Activated naive CD8-positive, alpha-beta T cell treated with anti-CD3 and anti-CD28 coated beads, Interleukin-2, amount 10 ng/mL, durations not matched to agents 7 days and 5 days (primary cell): ENCODE data around the gene LDHA. TPM values are rescaled to one million over a fixed set of nuclear protein-coding genes. Genes with fewer than 3 reads are reported as not detected.
"Not testable (repeated sequence)": the region's sequence is repeated elsewhere in the genome, so short reads cannot be mapped to it uniquely, and the experiment has no call there.

ENCODE experiments used
- ATAC-seq: fragments of 150-1000 bp; cut with Tn5 transposase; one replicate; pipeline ENCODE4 v1.10.0; 2021; ENCODE audit warnings: low read depth, moderate library complexity
- POLR2A ChIA-PET: fragments of 350-600 bp; sonication (Branson Sonifier 250); formaldehyde crosslinking; loops from one replicate; lab custom pipeline; 2021; ENCODE audit warnings: antibody characterized with exemption; lab: Charles Lee
- DNase-seq: peaks from one replicate; pipeline ENCODE4 v3.0.0; 2021
- H3K27ac Mint-ChIP-seq: one replicate; pipeline ENCODE4 v1.8.0; 2022; ENCODE audit warnings: mild to moderate bottlenecking, mixed read lengths
- H3K27me3 Mint-ChIP-seq: one replicate; pipeline ENCODE4 v1.8.0; 2022; ENCODE audit warnings: mild to moderate bottlenecking, moderate library complexity, mixed read lengths
- H3K36me3 Mint-ChIP-seq: one replicate; pipeline ENCODE4 v1.8.0; 2021; ENCODE audit warnings: mild to moderate bottlenecking, mixed read lengths
- H3K4me1 Mint-ChIP-seq: one replicate; pipeline ENCODE4 v1.8.0; 2021; ENCODE audit warnings: mixed read lengths
- H3K4me3 Mint-ChIP-seq: one replicate; pipeline ENCODE4 v1.8.0; 2022; ENCODE audit warnings: mild to moderate bottlenecking, moderate library complexity, mixed read lengths
- H3K9me3 Mint-ChIP-seq: one replicate; pipeline ENCODE4 v1.8.0; 2021; ENCODE audit warnings: mixed read lengths
- total RNA-seq, 2 experiments: library from RNA; stranded (reverse); gene quantifications; one replicate each; pipeline ENCODE4 v1.2.3, GENCODE V29; 2021

The LDHA gene
- total RNA-seq, 2 experiments from 2014 or later, result 824 to 837 TPM

GRCh38 chr11:18401077-18401476 lies 6.7 kb downstream of the LDHA start:
- not testable (repeated sequence) for H3K27ac Mint-ChIP-seq
- H3K4me1 Mint-ChIP-seq, result peaks cover 33% of the 10 kb centered on the region
- POLR2A ChIA-PET, result interaction anchor here (1.5 kb wide), 1 partner anchor 125 kb away, joined by 4 read pairs; the partner anchor contains the start of gene TSG101

GRCh38 chr11:18404062-18404461 lies 9.7 kb downstream of the LDHA start:
- Mint-ChIP-seq H3K9me3 (no peaks in the 10 kb centered on the region), H3K4me3 (no peak overlapping the region), H3K27ac (no peak overlapping the region), H3K4me1 (peaks cover 24% of the 10 kb centered on the region), H3K36me3 (peaks cover 45% of the 10 kb centered on the region), H3K27me3 (no peaks in the 10 kb centered on the region)
- POLR2A ChIA-PET, result no interaction called here
- ATAC-seq (no peak), DNase-seq (no peak)

More at GRCh38 chr11:18401077-18401476, 6.7 kb downstream of the LDHA start:
- H3K36me3 Mint-ChIP-seq, result peaks cover 59% of the 10 kb centered on the region
- H3K27me3 Mint-ChIP-seq, DNase-seq, H3K4me3 Mint-ChIP-seq, ATAC-seq, H3K9me3 Mint-ChIP-seq: not testable (repeated sequence)

- not testable (repeated sequence) for DNase-seq, H3K4me3 Mint-ChIP-seq, H3K27me3 Mint-ChIP-seq, H3K27ac Mint-ChIP-seq, ATAC-seq, H3K9me3 Mint-ChIP-seq
- peaks cover 32% of the 10 kb centered on the region for H3K36me3 Mint-ChIP-seq
- peaks cover 22% of the 10 kb centered on the region for H3K4me1 Mint-ChIP-seq
- POLR2A ChIA-PET, result interaction anchor here (1.4 kb wide), 1 partner anchor 119 kb away, joined by 3 read pairs; no protein-coding TSS in a partner anchor
Observed at GRCh38 chr11:18407400-18407799, 13.0 kb downstream of the LDHA start.

DNA sequence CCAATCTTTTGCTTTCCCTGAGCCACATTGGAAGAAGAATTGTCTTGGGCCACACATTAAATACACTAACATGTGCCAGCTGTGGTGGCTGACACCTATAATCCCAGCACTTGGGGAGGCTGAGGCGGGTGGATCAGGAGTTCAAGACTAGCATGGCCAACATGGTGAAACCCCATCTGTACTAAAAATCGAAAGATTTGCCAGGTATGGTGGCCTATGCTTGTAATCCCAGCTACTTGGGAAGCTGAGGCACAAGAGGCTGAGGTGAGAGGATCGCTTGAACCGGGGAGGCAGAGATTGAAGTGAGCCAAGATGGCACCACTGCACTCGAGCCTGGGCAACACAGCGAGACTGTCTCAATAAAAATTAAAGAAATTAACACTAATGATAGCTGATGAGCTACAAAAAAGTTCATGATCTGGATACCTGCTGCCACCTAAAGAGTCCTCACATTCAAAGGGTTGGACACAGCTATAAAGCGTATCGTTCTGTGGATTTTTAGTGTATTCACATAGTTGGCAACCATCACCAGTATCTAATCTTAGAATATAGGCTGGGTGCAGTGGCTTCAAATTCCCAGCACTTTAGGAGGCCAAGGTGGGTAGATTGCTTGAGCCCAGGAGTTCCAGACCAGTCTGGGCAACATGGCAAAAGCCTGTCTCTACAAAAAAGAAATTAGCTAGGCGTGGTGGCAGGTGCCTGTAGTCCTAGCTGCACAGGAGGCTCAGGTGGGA lies 14.4 kb downstream of the LDHA start:
- H3K9me3 Mint-ChIP-seq, result no peaks in the 10 kb centered on the region
- H3K4me3 Mint-ChIP-seq, result no peak overlapping the region
- DNase-seq (no peak), ATAC-seq (no peak)
- no peaks in the 10 kb centered on the region for H3K27me3 Mint-ChIP-seq
- H3K4me1 Mint-ChIP-seq, result peaks cover 14% of the 10 kb centered on the region
- H3K36me3 Mint-ChIP-seq, result peaks cover 22% of the 10 kb centered on the region
- no peak overlapping the region for H3K27ac Mint-ChIP-seq
- POLR2A ChIA-PET, result interaction anchor here (1.6 kb wide), 1 partner anchor 14 kb away, joined by 5 read pairs; the partner anchor contains the start of gene LDHA

DNA sequence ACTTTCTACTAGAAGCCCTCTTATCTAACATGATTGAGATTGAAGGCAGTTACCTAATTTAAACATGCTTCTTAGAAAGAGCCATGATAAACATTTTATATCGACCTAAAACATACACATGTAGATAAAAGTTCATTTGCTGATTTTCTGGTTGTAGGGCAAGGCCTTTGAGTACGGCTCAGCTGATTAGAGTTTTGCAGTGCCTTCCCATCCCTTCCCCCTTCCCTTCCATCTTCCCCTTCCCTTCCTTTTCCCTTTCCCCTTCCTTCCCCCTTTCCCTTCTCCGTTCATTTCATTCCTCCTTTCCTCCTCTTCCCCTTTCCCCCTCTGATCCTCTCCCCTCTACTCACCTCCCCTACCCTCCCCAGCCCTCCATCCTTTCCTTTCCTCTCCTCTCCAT lies 22.1 kb downstream of the LDHA start:
- no peak for DNase-seq
- ATAC-seq, result no peak
- no peaks in the 10 kb centered on the region for H3K9me3 Mint-ChIP-seq
- H3K27me3 Mint-ChIP-seq, result no peaks in the 10 kb centered on the region
- peaks cover 12% of the 10 kb centered on the region for H3K4me1 Mint-ChIP-seq
- H3K36me3 Mint-ChIP-seq, result no peaks in the 10 kb centered on the region
- no peak overlapping the region for H3K27ac Mint-ChIP-seq
- H3K4me3 Mint-ChIP-seq, result no peak overlapping the region
- POLR2A ChIA-PET, result no interaction called here

DNA sequence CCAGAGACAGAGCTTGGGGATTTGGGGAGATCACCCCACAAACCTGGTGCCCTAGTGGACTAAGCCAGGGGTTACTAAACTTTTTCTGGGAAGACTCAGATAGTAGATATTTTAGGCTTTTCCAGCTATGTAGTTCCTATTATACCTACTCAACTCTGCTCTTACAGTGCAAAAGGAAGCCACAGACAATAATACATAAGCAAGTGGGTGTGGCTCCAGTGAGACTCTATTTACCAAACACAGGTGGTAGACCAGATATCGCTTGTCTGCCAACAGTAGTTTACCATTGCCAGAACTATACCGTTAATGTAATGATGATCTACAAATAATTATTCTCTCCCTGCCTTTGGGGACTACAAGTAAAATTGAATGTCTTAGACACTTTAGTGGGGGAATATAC lies 24.7 kb downstream of the LDHA start:
- H3K27me3 Mint-ChIP-seq, result no peaks in the 10 kb centered on the region
- H3K36me3 Mint-ChIP-seq, result no peaks in the 10 kb centered on the region
- peaks cover 7% of the 10 kb centered on the region for H3K4me1 Mint-ChIP-seq
- POLR2A ChIA-PET, result no interaction called here
- ATAC-seq, result no peak
- H3K9me3 Mint-ChIP-seq, result no peaks in the 10 kb centered on the region
- DNase-seq, result no peak
- H3K27ac Mint-ChIP-seq, result no peak overlapping the region
- H3K4me3 Mint-ChIP-seq, result no peak overlapping the region

GRCh38 chr11:18420067-18420466 lies 25.7 kb downstream of the LDHA start:
- Mint-ChIP-seq H3K9me3 (no peaks in the 10 kb centered on the region), H3K4me3 (no peak overlapping the region), H3K27ac (no peak overlapping the region), H3K36me3 (no peaks in the 10 kb centered on the region), H3K27me3 (no peaks in the 10 kb centered on the region), H3K4me1 (peaks cover 7% of the 10 kb centered on the region)
- POLR2A ChIA-PET, result no interaction called here
- DNase-seq (no peak), ATAC-seq (no peak)

- Mint-ChIP-seq H3K27me3 (peaks cover 4% of the 10 kb centered on the region), H3K9me3 (peaks cover 7% of the 10 kb centered on the region), H3K27ac (no peak overlapping the region), H3K36me3 (peaks cover 8% of the 10 kb centered on the region), H3K4me3 (no peak overlapping the region), H3K4me1 (peaks cover 5% of the 10 kb centered on the region)
- POLR2A ChIA-PET, result no interaction called here
- DNase-seq (no peak), ATAC-seq (no peak)
Observed at GRCh38 chr11:18427240-18427639, 32.9 kb downstream of the LDHA start.

DNA sequence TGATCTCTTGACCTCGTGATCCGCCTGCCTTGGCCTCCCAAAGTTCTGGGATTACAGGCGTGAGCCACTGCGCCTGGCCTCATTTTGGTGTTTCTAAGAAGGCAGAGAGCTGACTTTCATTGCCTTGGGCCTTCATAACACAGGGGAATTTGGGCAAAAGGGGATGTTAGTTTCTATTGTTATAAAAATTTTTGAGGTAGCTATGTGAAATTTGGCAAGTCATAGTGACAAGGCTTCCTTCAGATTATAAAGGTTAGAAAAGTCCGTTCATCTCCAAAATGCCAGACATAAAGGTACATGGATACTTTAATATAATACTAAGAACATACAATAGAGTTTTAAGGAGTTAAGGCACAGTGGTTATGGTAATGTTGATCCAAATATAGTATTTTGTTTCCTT lies 35.0 kb downstream of the LDHA start:
- Mint-ChIP-seq H3K27ac (no peak overlapping the region), H3K9me3 (peaks cover 19% of the 10 kb centered on the region), H3K27me3 (peaks cover 4% of the 10 kb centered on the region), H3K4me1 (peaks cover 10% of the 10 kb centered on the region), H3K4me3 (no peak overlapping the region), H3K36me3 (peaks cover 15% of the 10 kb centered on the region)
- DNase-seq (no peak), ATAC-seq (no peak)
- POLR2A ChIA-PET, result no interaction called here

DNA sequence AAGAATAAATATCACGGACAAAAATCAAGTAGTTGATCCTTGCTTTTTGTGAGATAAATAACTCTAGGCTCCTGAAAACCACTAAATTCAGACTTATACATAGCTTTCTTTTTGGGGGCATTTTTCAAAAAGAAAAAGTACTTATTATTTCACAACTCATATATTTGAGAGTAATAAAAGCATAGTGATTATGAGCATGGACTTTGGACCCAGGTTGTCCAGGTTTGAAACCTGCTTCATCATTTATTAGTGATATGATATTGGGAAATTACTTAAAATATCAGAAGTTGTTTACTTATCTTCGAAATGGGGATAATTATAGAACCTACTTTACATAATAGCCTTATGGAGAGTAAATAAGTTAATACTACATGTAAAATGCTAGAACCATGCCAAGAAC lies 44.3 kb downstream of the LDHA start:
- H3K36me3 Mint-ChIP-seq, result no peaks in the 10 kb centered on the region
- DNase-seq (no peak), ATAC-seq (no peak)
- no peaks in the 10 kb centered on the region for H3K4me1 Mint-ChIP-seq
- H3K4me3 Mint-ChIP-seq, result no peak overlapping the region
- H3K9me3 Mint-ChIP-seq, result peaks cover 8% of the 10 kb centered on the region
- peaks cover 4% of the 10 kb centered on the region for H3K27me3 Mint-ChIP-seq
- POLR2A ChIA-PET, result no interaction called here
- H3K27ac Mint-ChIP-seq, result no peak overlapping the region

GRCh38 chr11:18449251-18449650 lies 54.9 kb downstream of the LDHA start:
- Mint-ChIP-seq H3K27ac (no peak overlapping the region), H3K4me1 (no peaks in the 10 kb centered on the region), H3K4me3 (no peak overlapping the region), H3K27me3 (peaks cover 8% of the 10 kb centered on the region), H3K9me3 (no peaks in the 10 kb centered on the region), H3K36me3 (no peaks in the 10 kb centered on the region)
- POLR2A ChIA-PET, result no interaction called here
- ATAC-seq, result no peak
- no peak for DNase-seq

DNA sequence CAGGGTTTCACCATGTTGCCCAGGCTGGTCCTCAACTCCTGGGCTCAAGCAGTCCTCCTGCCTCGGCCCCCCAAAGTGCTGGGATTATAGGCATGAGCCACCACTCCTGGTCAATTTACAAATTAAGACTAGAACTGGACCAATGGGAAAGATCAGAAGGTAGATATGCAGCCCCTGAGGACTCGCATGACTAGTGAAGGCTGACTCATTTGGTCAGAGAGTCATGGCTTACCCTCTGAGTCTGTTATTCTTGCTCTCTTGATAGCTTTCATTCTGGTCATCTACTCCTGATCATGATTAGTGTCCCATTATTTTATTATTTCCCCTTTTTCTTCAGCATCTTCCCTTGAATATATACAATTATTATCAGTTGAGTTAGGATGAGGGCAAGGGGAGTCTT lies 58.6 kb downstream of the LDHA start:
- H3K27me3 Mint-ChIP-seq, result peaks cover 13% of the 10 kb centered on the region
- no peaks in the 10 kb centered on the region for H3K4me1 Mint-ChIP-seq
- H3K36me3 Mint-ChIP-seq, result no peaks in the 10 kb centered on the region
- POLR2A ChIA-PET, result interaction anchor here (0.7 kb wide), 1 partner anchor 51 kb away, joined by 3 read pairs; no protein-coding TSS in a partner anchor
- no peak overlapping the region for H3K4me3 Mint-ChIP-seq
- H3K27ac Mint-ChIP-seq, result no peak overlapping the region
- ATAC-seq, result no peak
- DNase-seq, result no peak
- no peaks in the 10 kb centered on the region for H3K9me3 Mint-ChIP-seq

- no peaks in the 10 kb centered on the region for H3K9me3 Mint-ChIP-seq
- H3K36me3 Mint-ChIP-seq, result no peaks in the 10 kb centered on the region
- H3K4me1 Mint-ChIP-seq, result no peaks in the 10 kb centered on the region
- no peak within 1 kb of the TSS for H3K27ac Mint-ChIP-seq
- no peak for DNase-seq
- no peak for ATAC-seq
- H3K4me3 Mint-ChIP-seq, result no peak within 1 kb of the TSS
- POLR2A ChIA-PET, result interaction anchor here (0.6 kb wide), 1 partner anchor 51 kb away, joined by 3 read pairs; no protein-coding TSS in a partner anchor
- H3K27me3 Mint-ChIP-seq, result peaks cover 11% of the 10 kb centered on the region
Observed at GRCh38 chr11:18455686-18456372, 61.5 kb downstream of the LDHA start, which contains the start of gene LDHAL6A. Gene LDHAL6A, plus strand, starts transcription at chr11:18455856. Its CDS starts 825 bp downstream, at chr11:18456681.
